CD4-positive, alpha-beta T cell treated with Interleukin-6 at 100 ng/mL for 8 hours (primary cell): Measurements from ENCODE around the gene NEK9.
A peak's percentile ranks its signal among the peaks of the same experiment; 100 is the strongest.
"Not testable (repeated sequence)": the region's sequence is repeated elsewhere in the genome, so short reads cannot be mapped to it uniquely, and the experiment has no call there.

Experiments
- DNase-seq: peaks from one replicate; pipeline ENCODE4 v3.0.0-alpha.2; 2020; ENCODE audit warnings: mixed read lengths, low spot score

Gene NEK9

DNA sequence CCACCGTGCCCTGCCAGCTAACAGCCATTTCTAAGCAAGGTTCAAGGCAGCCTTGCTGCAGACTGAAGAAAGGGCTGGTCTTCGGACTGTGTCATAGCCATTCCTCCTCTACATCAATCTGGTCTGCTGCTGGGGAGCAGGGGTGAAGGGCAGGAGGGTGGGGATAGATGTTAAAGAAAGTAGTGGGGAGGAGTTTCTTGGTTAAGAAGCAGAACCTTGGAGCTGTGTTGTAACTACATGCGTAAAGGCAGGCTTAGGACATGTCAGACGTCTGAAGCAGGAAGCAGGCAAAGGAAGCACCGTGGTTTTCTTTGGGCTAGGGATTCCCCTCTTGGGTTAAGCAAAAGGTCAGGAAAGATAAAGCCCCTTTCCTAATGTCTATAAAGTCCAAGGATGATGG is 18.1 kb upstream of the NEK9 start:
- DNase-seq, result no peak

GRCh38 chr14:75143761-75144527 is 17.1 kb upstream of the NEK9 start:
- DNase-seq, result no peak

GRCh38 chr14:75142494-75142893 is 15.6 kb upstream of the NEK9 start:
- no peak for DNase-seq

- peak; percentile 44 for DNase-seq
Measured at GRCh38 chr14:75141967-75142366, 15.1 kb upstream of the NEK9 start.

- peak; percentile 7 for DNase-seq
Measured at GRCh38 chr14:75141062-75141461, 14.2 kb upstream of the NEK9 start.

GRCh38 chr14:75140620-75141019 is 13.8 kb upstream of the NEK9 start:
- DNase-seq, result no peak

GRCh38 chr14:75139185-75139584 is 12.3 kb upstream of the NEK9 start:
- DNase-seq, result no peak

- DNase-seq, result no peak
Measured at GRCh38 chr14:75138492-75138891, 11.6 kb upstream of the NEK9 start.

DNA sequence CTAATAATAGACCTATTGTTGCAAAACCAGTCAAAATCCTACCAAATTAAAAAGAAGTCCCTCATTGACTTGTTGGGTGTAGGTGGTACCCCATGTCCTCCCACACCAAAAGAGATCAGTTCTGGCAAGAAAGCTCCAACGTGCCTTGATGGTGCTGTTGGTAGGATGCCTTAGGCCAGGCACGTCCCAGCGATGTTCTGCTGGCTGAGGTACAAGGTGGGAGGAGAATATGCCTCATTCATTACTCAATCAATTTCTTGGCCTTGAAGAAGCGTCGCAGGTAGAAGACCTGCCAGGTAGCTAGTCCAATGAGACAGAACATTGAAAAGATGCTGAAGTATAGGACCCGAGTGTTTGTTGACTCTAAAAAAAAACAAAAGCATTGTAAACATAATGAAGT is 7.8 kb upstream of the NEK9 start:
- DNase-seq, result no peak

DNA sequence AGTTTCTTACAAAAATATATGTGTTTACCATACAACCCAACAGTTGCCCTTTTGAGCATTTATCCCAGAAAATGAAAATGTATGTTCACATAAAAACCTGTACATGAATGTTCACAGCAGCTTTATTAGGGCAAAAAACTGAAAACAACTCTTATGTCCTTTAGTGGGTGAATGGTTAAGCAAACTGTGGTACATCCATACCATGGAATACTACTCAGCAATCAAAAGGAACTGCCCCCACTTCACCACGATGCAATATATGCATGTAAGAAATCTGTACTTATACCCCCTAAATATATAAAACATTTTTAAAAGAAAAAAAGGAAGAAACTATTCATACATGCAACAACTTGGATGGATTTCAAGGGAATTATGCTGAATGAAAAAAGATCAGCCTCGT is 6.7 kb upstream of the NEK9 start:
- DNase-seq, result no peak

DNA sequence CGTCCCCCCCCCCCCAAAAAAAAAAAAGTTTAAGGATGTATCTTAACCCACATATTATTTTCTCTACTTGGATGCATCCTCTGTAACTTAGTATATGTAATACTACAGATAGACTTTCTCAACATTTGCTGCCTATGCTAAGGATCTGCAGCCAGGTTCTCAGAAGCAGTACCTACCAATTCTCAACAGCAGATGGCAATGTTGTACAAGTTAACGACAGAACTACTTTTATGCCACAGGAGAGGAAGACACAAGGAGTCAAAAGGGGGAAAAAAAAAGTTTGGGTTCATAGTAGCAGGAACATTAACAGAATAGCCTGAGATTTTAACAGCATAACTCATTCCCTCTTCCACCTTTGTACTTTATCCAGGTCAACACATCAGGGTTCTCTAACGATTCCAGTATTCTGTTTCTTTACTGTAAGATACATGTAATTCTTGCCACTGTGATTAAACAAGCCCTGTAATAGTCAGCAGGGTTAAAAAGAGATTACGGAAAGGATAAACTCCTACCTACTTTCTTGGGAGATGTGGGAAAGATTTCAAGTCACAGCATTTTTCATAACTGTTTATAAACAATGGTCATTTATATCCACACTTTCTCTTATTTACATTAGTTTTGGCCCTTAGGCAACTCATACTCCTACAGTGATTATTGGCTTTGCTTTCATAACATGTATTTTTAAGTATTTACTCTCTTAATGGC is 5.7 kb upstream of the NEK9 start:
- peak; percentile 67 for DNase-seq

DNA sequence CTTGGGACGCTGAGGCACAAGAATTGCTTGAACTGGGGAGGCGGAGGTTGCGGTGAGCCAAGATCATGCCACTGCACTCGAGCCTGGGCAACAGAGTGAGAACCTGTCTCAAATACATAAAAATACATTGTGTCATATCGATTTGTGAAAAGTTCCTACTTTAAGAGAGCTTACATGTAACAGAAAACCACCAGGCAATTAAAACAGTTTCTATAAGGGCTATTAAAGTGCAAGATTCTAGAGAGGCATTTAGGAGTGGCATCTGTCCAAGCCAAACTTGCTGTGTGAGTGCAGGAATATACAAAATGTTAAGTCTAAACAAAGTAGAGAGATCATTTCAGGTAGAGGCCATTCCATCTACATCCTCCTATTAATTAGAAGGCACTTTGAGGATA is 1.7 kb upstream of the NEK9 start:
- no peak for DNase-seq

DNA sequence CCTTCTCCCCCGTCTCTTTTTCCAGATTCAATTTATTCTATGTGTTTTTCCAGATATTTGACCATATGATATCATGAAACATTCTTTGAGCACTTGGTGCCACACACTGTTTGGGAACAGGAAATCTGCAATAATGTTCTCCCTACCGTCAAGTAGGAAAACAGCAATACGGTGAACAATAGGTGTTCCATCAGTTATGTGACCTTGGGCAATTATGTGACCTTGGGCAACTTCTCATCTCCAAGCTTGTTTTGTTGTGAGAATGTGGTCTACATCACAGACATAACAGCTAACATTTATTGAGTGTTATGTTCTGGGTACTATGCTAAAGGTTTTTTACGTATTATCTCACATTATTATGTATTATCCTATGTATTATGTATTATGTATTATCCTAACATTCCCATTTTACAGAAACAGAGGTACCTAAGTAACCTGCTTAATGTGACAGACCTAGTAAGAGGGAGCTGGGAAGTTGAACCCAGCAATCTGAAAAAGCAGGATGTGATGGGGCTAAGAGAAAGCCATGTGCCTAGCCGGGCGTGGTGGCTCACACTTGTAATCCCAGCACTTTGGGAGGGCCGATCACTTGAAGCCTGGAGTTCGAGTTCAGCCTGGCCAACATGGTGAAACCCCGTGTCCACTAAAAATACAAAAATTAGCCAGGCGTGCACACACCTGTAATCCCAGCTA is 1.2 kb upstream of the NEK9 start:
- no peak for DNase-seq

GRCh38 chr14:75127474-75127820 is 599 bp upstream of the NEK9 start:
- not testable (repeated sequence) for DNase-seq

DNA sequence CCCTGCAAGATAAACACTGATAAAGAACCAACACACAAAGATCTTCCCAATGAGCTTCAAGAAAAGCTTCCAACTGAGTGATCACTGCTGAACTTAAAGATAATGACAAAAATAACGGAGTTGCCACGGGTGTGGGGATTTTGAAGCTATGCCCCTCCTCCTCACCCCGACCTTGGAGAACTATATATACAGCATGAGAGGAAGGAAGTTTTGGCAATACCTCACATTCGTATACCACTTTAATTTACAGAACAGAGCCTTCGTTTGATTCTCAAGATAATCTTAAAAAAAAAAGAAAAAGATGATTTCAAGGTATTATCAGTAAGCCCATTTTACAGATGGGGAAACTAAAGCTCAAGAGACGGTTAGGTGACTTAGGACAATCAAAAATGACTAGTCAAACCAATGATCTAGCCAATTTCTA is 715 bp downstream of the NEK9 start:
- peak; percentile 9 for DNase-seq

GRCh38 chr14:75125617-75126016 is 1.2 kb downstream of the NEK9 start:
- no peak for DNase-seq

GRCh38 chr14:75123991-75124390 is 2.9 kb downstream of the NEK9 start:
- peak; percentile 11 for DNase-seq

DNA sequence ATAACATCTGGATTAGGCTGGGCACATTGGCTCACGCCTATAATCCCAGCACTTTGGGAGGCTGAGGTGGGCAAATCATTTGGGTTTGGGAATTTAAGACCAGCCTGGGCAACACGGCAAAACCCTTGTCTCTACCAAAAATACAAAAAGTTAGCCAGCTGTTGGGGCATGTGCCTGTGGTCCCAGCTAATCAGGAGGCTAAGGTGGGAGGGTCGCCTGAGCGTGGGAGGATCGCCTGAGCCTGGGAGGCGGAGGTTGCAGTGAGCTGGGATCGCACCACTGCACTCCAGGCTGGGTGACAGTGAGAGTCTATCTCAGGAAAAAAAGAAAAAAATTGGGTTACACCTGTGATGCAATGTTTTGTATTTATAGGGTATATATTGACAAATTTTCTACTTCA is 5.3 kb downstream of the NEK9 start:
- no peak for DNase-seq

DNA sequence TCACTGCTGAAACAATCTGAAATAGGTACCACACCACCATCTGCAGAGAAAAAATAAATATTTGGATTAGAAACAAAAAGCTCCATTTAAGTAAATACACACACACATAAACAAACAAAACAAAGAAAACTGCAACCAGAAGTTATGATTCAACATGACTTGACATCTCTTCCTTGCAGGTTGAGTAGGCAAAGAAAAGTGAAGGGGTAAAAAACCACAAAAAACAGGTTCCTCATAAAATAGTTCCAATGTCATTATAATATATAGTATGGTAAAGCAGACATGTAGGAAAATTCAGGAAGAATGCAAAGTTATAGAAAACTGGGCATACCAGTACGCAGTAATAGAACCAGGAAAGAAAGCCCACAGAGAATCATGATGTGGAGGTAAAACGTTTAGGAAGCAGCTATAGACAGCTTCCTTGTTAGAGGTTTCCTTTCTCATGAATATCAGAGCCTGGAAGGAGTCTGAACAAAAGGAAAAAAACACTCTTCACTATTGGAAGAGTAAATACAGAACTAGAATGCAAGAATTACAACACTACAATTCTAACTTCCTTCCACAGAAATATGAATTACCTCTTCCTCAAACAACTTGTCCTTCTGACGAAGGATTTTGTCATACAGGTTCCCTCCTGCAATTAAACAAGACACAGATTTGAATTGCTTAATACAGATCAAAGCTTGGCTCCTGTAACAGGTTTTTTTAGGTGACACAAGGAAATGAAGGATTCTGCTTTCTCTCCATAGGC is 6.1 kb downstream of the NEK9 start:
- DNase-seq, result no peak

GRCh38 chr14:75119056-75119455 is 7.8 kb downstream of the NEK9 start:
- DNase-seq, result no peak

DNA sequence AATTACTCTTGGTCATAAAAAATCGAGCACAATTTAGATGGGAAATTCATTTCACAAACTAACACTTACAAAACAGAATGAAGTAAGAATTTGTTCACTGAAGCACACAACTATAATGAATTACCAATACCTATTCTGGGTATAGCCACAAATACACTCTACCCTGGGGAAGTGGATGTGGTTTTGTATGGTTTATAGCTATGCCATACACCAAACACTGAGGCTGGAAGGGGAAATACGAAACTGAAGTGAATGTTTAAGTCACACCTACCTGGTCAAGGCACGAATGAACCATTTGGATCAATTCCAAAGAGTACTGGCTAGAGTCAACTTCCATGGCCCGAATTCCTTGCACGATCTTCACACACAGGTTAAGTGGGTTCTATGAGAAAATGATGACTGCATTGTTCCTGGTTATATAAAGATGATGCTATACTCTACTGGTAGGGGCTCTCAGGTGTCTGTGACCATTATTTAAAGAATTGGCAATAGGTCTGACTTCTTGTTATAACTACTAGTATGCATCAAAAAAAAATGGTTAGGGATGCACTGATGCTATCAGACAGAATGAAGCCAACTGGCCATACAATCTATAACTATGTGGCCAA is 12.8 kb downstream of the NEK9 start:
- DNase-seq, result no peak

DNA sequence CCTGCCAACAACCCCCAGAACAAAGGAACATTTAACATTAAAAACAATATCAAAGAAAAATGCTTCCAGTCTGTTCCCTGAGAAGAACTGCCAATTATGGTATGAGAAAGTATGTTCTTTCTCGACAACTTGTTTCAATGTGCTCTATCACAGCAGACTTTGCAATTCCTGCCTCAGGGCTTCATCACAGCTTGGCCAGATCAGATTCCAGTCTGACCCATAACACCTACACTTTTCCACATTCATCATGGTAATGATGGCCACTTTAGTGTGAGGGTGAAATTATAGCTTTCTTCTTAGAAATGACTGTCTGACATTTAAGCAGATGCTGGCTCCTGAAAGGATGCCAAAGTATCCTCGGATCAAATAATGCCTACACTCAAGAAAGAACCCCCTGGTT is 17.0 kb downstream of the NEK9 start:
- DNase-seq, result no peak
